ENCODE results near the gene CACNB4. TPM values are rescaled to one million over a fixed set of nuclear protein-coding genes. Genes with fewer than 3 reads are reported as not detected.
"Not testable (repeated sequence)": the region's sequence is repeated elsewhere in the genome, so short reads cannot be mapped to it uniquely, and the experiment has no call there.

CACNB4 gene
- total RNA-seq, 4 donors from 2014 or later, result 0.20 to 1.6 (median 0.90) TPM

DNA sequence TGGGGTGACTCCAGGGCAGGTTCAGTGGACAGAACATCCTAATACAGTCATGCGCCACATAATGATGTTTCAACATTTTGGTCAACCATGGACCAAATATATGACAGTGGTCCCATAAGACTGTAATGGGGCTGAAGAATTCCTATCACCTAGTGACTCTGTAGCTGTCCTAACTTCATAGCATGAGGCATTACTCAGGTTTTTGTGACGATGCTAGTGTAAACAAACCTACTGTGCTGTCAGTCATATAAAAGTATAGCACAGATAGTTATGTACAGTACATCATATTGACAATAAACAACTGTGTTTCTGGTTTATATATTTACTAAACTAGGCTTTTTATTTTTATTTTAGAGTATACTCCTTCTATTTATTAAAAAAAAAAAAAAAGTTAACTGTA is 87.1 kb downstream of the CACNB4 start:
- WGBS, 2 donors (ENCODE audit: low coverage in 1 of 2), result 33 to 70% methylated on average over 1 to 2 of the region's 2 CpGs
- Histone ChIP-seq H3K9me3 (no peaks in the 10 kb centered on the region), H3K4me1 (no peaks in the 10 kb centered on the region), H3K27me3 (no peaks in the 10 kb centered on the region), H3K36me3 (no peaks in the 10 kb centered on the region), H3K4me3 (no peak overlapping the region), H3K27ac (no peak overlapping the region)
- intact Hi-C loops (cut with DNase I; ENCODE audit: low total_unique reads), result no loop called here
- DNase-seq, result no peak
- TF ChIP-seq POLR2AphosphoS5 (IDR thresholded peaks at IDR 0.05) (no peak), POLR2A (IDR thresholded peaks at IDR 0.05) (no peak), EP300 (IDR thresholded peaks at IDR 0.05; ENCODE audit: low read depth) (no peak)
- TF ChIP-seq, protein P1, sequence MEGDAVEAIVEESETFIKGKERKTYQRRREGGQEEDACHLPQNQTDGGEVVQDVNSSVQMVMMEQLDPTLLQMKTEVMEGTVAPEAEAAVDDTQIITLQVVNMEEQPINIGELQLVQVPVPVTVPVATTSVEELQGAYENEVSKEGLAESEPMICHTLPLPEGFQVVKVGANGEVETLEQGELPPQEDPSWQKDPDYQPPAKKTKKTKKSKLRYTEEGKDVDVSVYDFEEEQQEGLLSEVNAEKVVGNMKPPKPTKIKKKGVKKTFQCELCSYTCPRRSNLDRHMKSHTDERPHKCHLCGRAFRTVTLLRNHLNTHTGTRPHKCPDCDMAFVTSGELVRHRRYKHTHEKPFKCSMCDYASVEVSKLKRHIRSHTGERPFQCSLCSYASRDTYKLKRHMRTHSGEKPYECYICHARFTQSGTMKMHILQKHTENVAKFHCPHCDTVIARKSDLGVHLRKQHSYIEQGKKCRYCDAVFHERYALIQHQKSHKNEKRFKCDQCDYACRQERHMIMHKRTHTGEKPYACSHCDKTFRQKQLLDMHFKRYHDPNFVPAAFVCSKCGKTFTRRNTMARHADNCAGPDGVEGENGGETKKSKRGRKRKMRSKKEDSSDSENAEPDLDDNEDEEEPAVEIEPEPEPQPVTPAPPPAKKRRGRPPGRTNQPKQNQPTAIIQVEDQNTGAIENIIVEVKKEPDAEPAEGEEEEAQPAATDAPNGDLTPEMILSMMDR (IDR thresholded peaks at IDR 0.05), result no peak
- in situ Hi-C loops (cut with MboI; ENCODE audit: low pct_ligation_motif_present in 1 of 4, low pct_unique_long_range_greater_than_20kb in 1 of 4, low sequenced_read_pairs in 3 of 4), result loop anchor here in 2 of 4 donors (25.0 kb wide), 1 partner anchor 399 kb away; no protein-coding TSS in a partner anchor

DNA sequence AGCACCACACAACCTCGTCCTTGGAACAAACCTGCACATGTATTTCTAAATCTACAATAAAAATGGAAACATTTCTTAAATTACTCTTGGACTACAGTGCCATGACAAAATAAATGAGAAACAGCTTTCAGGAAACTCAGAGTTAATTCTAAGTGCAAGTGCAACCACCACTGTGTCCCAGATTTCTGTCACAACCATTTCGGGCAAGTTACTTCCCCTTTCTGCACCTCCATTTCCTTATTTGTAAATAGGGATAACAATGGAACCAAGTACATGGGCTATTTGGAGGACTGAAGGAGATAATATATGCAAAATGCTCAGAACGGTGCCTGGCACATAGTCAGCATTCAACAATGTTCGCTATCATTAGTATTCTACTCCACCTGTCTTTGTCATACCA is 93.2 kb downstream of the CACNB4 start:
- no peak for DNase-seq
- Histone ChIP-seq H3K27me3 (no peaks in the 10 kb centered on the region), H3K27ac (no peak overlapping the region), H3K36me3 (no peaks in the 10 kb centered on the region), H3K4me3 (no peak overlapping the region), H3K4me1 (peaks cover 0 to 7% (median 0%) of the 10 kb centered on the region in 4 donors), H3K9me3 (no peaks in the 10 kb centered on the region)
- TF ChIP-seq EP300 (IDR thresholded peaks at IDR 0.05; ENCODE audit: low read depth), result no peak
- TF ChIP-seq POLR2AphosphoS5 (IDR thresholded peaks at IDR 0.05), result no peak
- TF ChIP-seq, protein P1 (IDR thresholded peaks at IDR 0.05), result no peak
- no peak for TF ChIP-seq POLR2A (IDR thresholded peaks at IDR 0.05)
- intact Hi-C loops (cut with DNase I; ENCODE audit: low total_unique reads), result no loop called here
- WGBS, 2 donors (ENCODE audit: low coverage in 1 of 2), result 64 to 65% methylated on average over 4 of the region's 4 CpGs
- in situ Hi-C loops (cut with MboI; ENCODE audit: low pct_ligation_motif_present in 1 of 4, low pct_unique_long_range_greater_than_20kb in 1 of 4, low sequenced_read_pairs in 3 of 4), result loop anchor here in 2 of 4 donors (25.0 kb wide), 1 partner anchor 393 kb away; no protein-coding TSS in a partner anchor

DNA sequence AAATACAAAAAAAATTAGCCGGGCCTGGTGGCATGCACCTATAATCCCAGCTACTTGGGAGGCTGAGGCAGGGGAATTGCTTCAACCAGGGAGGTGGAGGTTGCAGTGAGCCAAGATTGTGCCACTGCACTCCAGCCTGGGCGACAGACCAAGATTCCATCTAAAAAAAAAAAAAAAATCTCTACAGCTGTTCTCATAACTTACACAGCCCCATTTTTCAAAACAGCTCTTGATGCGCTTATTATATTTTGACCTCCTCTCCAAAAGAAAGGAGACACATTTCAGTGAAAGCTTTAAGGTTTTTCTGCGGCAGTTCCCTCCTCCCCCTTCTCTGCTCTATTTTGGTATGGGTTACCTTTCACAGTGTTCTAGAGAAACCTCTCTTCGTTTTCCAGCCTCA is 95.6 kb downstream of the CACNB4 start:
- H3K9me3 ChIP-seq; H3K4me1 ChIP-seq; H3K36me3 ChIP-seq; DNase-seq; intact Hi-C loops (cut with DNase I; ENCODE audit: low total_unique reads); H3K27me3 ChIP-seq; H3K27ac ChIP-seq; H3K4me3 ChIP-seq: not testable (repeated sequence)
- in situ Hi-C loops (cut with MboI; ENCODE audit: low pct_ligation_motif_present in 1 of 4, low pct_unique_long_range_greater_than_20kb in 1 of 4, low sequenced_read_pairs in 3 of 4), result loop anchor here in 2 of 4 donors (25.0 kb wide), 1 partner anchor 391 kb away; no protein-coding TSS in a partner anchor
- 75 to 85% methylated on average over 4 to 5 of the region's 5 CpGs for WGBS, 2 donors (ENCODE audit: low coverage in 1 of 2)

DNA sequence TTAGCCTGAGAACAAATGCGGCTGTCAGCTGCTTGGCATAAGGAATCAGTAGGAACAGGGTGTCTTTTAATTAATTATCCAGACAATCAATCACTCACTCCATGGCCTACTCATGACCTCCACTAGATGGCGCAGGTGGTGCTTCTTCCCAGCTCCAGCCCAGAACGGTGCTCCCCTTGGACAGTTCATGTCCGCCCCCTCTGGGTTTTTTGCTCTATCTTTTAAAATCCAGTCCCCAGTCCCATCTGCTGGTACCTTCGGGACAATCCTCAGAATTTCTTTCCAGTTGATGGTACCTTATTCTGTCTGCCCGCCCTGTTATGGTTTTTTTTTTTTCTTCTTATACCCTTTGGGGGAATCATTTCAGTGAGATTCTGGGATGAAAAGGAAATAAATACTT is 99.8 kb downstream of the CACNB4 start:
- in situ Hi-C loops (cut with MboI; ENCODE audit: low pct_ligation_motif_present in 1 of 4, low pct_unique_long_range_greater_than_20kb in 1 of 4, low sequenced_read_pairs in 3 of 4), result no loop called here
- Histone ChIP-seq H3K4me3 (no peak overlapping the region), H3K4me1 (no peaks in the 10 kb centered on the region), H3K9me3 (no peaks in the 10 kb centered on the region), H3K27ac (no peak overlapping the region), H3K36me3 (no peaks in the 10 kb centered on the region), H3K27me3 (no peaks in the 10 kb centered on the region)
- intact Hi-C loops (cut with DNase I; ENCODE audit: low total_unique reads), result no loop called here
- WGBS, 2 donors (ENCODE audit: low coverage in 1 of 2), result 42 to 70% methylated on average over 2 to 6 of the region's 6 CpGs
- no peak for TF ChIP-seq POLR2AphosphoS5 (IDR thresholded peaks at IDR 0.05)
- TF ChIP-seq EP300 (IDR thresholded peaks at IDR 0.05; ENCODE audit: low read depth), result no peak
- TF ChIP-seq, protein P1 (IDR thresholded peaks at IDR 0.05), result peak; percentile 43 to 74 (median 68)
- TF ChIP-seq POLR2A (IDR thresholded peaks at IDR 0.05), result no peak
- DNase-seq, result peak; percentile 34
